Measurements from ENCODE around the gene RGMA. TPM values are rescaled to one million over a fixed set of nuclear protein-coding genes. Genes with fewer than 3 reads are reported as not detected.
A peak's percentile ranks its signal among the peaks of the same experiment; 100 is the strongest.

RGMA gene
- total and polyA plus RNA-seq, 2 of the 8 experiments (the other 6 are each of a cell fraction or from before 2014, with no cell fraction given), result 19.9 to 39.8 TPM

DNA sequence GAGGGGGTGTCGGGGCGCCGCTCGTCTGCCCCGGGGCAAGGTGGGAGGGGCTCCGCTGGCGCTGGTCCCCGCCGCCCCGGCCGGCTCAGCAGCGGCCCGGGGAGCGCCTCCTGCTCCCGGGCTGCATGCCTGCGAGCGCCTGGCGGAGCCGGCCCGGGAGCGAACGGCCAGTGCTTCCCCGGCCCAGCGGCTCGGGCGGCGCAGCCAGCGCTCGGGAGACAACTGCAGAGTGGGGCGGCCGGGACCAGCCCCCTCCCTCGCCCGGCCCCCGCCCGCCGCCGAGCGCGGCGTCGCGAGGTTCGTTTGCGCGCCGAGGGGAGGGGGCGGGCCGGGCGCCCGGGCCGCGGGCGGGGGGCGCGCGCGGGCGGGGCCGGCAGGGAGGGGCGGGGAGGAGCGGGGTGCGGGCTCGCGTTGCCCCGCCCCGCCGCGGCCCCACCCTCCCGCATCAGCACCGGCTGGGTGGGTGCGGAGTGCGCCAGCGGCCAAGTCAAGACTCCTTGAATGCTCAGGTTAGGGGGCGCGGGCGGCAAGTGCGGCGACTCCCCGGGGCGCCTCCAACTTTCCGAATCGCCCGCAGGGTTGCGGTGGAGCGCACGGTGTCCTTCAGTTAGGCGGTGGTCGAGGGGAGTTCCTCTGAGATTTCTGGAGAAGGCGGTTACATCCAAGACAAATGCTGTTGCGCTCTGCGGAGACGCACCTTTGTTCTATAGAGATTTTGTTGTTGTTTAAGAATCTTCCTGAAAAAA, at the start of gene RGMA (continued):
- TF ChIP-seq PHF8 (conservative IDR thresholded peaks at IDR 0.05; ENCODE audit: low read depth, low read length), result 0 out of 2 replicates have a peak, but pooled peaks have one; percentile 12
- TF ChIP-seq SUZ12 (IDR thresholded peaks at IDR 0.05; ENCODE audit: low read length), result no peak
- TF ChIP-seq EGR1 (IDR thresholded peaks at IDR 0.05; ENCODE audit: borderline replicate concordance, low read depth, low read length), result no peak
- 0 out of 4 replicates have a peak, but pooled peaks of 1 of the 2 experiments have one; percentile 24 for TF ChIP-seq SIN3A (conservative IDR thresholded peaks at IDR 0.05 in 1 of 2, IDR thresholded peaks at IDR 0.05 in 1 of 2; ENCODE audit: low read depth in 1 of 2, low read length in 2 of 2)
- no peak for TF ChIP-seq TAF7 (optimal IDR thresholded peaks at IDR 0.05; ENCODE audit: borderline replicate concordance, low read depth, low read length)
- TF ChIP-seq ASH2L (IDR thresholded peaks at IDR 0.05; ENCODE audit: low read length), result peak; percentile 84

Measured in H1 (cell line).